Kidney tubule cell (primary cell): ENCODE measurements around the gene FRY.

ENCODE experiments used
- DNase-seq: peaks from one replicate; pipeline ENCODE4 v3.0.0-alpha.2; 2018; ENCODE audit warnings: low spot score

The FRY gene

DNA sequence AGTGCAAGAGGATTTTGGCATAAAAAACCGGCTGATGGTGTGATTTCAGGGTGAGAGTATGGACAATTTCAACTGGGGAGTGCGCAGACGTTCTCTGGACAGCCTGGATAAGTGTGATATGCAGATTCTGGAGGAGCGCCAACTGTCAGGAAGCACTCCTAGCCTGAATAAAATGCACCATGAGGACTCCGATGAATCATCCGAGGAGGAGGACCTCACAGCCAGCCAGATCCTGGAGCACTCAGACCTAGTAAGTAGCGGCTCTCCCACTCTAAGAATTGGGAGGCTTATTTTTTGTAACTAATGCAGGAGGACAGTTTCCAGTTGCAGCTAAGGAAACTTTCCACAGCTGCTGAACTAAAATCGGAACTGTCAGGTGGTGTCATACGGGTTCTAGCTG is 230.0 kb downstream of the FRY start:
- DNase-seq, result peak; percentile 49

DNA sequence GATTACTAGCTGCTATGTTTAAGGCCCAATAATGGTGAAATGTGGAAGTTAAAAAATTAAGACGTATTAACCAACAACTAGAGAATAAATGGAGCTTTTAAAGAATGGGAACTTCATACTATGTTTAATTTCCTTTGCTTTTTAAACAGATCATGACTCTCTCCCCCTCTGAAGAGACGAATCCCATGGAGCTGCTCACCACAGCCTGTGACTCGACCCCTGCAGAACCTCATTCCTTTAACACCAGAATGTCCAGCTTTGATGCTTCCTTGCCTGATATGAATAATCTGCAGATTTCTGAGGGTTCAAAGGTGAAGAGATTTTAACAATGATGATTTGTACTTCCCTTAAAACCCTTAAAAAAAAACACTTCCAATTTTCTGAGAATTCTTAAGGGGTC is 230.6 kb downstream of the FRY start:
- peak; percentile 44 for DNase-seq

DNA sequence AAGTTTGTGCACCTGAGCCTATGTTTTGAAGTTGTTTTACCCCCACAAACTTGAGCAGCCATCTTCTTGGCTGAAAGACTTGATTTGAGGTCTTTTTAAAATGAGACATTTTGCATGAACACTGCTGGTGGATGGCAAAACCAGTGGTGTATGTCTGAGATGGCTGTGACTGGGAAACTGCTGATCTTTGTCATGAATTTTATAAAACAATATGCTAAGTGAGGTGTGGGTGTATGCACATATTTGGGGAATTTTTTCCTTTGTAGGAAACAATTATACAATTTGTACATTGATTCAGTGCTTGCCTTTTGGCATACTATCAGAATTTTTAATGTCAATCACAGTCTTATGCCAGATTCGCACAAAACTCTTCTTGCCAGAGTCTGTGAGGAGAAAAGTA is 231.0 kb downstream of the FRY start:
- no peak for DNase-seq

DNA sequence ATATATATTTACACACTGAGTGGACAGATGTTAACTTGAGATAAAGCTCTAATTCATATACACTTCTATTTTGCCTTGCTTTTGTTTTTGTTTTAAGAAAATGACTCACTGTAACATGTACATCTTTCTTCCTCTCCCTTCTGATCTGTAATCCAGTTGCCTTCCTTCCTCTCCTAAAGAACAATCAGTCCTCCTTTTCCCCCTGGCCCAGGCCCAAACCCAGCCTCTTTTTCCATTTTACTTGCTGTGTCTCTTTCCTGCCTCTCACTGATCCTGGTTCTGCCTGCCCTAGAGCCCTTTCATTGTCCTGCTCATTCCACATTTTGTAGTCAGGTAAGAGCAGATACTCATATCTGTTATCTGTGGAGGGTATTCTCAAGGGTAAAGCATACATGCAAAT is 232.8 kb downstream of the FRY start:
- no peak for DNase-seq

DNA sequence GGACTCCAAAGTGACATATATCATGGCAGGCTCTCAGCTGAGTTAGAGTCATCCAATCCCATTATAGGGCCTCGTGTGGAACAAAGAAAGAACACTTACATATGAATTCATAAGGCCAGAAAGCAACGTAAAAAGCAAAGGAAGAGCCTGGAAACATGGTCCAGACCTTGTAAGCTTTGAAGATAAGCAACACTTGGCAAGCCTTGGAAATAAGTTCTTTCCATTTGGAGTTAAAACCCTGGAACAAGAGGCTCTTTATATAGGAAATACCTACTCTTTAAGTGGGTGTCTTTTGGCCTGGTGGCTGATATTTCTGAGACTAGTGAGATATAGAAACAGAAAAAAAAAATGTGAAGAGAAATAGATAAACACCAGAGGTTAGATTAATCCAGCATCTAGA is 234.2 kb downstream of the FRY start:
- no peak for DNase-seq

DNA sequence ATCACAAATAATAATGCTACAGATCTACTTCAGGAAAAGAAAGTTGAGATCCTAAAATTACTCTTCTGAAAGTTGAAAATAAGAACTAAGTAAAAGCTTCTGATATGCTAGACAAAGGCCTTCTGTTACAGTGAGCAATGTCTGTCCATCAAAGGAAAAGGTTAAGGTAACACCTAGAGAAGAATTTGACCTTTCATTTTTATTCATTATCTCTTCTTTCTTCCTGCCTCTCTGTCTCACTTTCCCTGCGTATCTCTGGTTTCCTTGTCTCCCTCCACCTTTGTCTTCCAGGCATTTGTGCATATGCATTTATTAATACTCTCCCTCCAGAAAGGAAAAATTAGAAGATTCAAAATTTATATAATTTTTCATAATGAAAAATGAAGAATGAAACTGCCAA is 234.6 kb downstream of the FRY start:
- no peak for DNase-seq

DNA sequence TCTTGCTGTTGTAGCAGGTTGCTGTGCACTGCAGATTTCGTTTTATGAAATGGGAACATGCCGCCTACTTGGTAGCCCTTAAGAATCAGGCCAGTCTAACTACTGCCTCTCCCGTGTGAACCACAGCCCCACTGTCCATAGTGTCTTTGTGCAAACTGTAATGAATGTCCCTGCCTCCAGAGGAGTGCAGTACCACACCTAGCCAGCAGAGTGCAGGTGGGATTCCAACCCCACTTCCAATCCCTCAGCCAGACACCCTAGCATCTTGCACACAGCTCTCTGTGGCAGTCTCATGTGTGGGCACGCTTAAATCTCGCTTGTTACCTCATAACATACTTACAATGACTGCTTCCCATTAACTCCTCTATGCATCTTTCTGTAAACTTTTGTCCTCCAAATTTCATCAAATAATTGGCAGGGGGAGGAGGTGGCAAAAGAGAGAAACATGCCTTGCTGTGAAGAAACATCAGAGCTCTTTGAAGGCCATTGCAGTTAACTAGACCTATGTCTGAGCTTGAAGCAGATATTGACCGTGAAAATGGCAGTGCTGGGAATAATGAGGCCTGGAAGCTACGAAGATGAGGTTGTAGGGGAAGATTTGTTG is 236.4 kb downstream of the FRY start:
- peak; percentile 35 for DNase-seq

DNA sequence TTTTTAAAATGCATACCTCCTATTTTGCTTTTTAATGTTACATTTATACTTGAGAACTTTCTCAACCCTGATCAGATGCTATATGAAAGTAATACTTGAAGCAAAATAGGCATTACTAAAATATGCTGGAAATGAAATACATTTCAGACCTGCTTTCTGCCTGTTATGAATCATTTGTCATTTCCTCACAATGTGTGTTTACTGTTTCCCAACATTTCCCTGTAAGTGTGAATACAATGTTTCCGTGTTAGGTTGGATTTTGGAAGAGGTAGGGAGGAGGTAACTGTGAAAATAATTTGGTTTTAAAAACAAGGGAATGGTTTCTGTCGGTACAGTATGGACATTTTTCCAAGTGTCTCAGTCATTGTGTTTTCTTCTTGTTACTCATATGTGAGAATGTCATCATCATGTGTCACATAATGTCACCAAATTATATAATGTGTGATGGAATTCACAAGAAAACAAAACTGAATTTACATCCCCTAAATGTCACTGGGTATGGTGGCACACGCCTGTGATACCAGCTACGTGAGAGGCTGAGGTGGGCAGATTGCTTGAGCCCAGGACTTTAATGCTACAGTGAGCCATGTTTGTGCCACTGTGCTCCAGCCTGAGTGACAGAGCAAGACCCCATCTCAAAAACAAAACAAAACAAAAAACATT is 240.6 kb downstream of the FRY start:
- no peak for DNase-seq

DNA sequence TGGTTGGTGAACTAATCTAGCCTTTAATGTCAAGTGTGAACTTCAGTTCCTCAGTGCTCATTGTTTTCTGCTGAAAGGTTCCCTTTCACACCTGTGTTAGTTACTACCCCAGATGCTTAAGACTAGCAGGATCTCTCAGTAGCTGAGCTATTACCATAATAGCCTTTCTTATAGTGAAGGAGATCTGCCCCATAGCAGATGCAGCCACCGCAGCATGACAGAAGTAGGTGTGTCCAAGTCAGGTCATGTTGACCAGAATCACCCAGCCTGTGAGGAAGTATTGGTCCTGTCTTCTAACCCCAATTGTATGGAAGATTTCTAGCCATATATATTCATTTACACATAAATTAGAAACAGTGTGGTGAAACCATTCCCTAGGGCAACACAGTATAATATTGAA is 246.3 kb downstream of the FRY start:
- no peak for DNase-seq

DNA sequence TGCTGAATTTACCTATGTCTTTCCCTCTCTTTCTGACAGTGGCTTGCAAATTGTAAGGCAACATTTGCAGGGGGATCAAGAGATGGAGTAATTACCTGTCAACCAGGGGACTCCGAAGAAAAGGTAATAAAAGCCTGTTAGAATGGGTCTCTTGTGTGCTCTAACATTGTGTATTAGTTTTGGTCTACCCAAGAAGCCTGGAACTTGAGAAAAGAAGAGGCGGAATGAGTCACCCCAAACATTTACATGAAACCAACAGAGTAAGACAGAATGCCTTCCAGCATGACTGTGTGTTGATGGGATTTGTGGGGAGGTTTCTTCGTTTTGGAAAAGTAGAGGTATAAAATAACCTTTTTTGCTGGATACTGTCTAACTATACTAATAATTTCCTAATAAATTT is 246.9 kb downstream of the FRY start:
- DNase-seq, result peak; percentile 30

DNA sequence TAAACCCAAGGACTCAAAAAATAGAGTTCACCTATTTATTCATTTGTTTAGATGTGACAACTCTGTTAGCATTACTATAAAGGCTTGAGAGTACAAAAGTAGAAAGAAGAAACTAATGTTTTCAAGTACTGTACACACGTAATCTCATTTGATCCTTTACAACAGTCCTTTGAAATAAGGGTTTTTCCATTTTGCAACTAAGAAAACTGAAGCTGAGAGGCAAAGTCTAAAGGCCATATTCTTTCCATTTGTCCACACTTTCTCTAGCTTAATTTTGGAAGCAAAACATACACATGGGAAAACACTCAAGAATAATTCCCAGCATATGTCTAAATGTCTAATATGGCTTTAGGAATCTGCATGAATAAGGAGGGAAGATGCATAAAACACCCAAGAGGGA is 249.5 kb downstream of the FRY start:
- DNase-seq, result no peak

DNA sequence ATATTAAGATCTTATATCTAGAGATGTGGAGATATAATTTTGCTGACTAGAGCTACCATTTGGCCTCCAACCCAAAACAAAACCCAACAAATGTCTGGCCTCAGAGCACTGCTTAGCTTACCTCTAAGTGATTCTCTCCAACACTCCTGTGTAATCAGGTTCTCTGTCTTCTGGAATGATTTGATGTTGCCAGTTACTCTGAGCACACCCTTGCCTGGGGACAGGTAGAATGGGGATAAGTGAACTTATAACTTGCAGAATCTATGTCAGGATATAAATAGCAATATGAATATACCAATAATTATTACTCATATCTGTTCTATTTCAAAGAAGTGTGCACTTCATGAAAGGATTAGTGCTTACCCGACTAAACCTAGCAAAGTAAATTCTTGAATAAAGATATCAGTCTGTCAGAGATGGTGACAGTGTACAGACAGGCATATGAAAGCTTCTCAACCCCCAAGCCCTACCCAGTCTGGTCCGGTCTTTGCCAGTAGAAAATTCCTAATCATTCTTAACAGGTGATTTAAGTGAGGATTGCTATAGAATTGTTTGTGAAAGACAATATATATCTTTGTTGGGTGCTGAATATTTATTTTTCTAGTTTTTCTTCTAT is 250.6 kb downstream of the FRY start:
- DNase-seq, result no peak

DNA sequence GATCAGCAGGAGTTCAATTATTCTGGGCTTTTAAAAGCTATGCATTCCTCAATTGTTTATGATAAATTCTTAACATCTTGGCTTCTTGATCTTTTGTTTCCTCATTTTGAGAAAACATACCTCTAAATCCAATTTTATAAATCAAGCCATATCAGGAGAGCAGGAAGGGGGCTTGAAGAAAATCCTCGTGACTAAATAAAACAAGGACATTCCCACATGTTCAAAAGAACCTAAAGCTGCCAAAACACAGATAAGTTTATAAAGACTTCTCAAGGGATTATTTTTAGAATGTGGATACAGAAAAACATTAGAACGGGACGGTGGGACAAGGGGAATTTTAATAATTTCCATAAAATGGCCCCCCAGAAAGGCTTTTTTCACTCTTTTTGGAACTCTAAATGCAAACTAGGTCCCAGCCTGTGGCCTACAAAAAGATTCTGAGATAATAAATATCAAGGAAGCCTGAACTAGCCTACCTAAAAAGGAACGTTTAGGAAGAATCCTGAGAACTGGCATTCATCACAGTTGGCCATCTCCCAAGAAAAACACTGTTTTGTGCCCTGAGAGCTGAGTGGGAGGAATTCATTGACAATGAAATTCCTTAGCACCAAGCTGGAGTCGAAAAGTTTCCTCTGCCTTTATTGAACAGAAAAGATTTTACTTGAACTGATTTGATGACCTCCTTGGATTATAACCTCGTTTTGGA is 253.5 kb downstream of the FRY start:
- DNase-seq, result peak; percentile 64

DNA sequence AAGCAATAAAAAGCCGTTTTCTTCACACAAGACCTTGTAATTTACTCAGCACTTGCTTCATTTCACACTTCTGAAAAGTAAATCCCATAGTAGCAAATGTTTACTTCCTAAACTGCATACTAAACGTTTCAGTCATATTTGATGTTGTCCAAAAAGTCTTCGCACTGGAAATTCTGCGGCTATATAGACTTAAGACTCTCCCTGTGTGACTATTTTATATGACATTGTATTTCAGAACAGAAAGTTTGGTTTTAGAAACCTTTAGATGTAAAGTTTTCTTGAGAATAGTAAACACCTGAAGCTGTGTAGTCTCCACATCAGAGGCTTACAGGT is 254.0 kb downstream of the FRY start:
- no peak for DNase-seq

DNA sequence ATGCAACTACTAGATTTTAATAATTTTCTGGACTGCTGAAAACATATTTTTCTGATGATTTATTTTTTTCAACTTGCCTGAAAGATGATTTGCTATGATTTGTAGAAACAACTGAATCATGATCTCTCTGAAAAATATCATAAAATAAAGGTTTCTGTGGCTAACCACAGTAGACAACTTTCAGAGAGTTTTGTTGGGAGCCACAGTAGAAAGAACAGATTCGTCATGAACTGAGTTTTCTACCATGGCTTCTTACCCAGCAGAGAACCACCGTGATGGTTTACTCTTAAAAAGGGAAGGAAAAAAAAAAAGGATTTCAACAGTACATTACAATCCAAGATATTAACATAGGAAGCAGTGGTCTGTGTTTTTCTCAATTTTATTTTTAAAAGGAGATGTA is 265.6 kb downstream of the FRY start:
- no peak for DNase-seq

DNA sequence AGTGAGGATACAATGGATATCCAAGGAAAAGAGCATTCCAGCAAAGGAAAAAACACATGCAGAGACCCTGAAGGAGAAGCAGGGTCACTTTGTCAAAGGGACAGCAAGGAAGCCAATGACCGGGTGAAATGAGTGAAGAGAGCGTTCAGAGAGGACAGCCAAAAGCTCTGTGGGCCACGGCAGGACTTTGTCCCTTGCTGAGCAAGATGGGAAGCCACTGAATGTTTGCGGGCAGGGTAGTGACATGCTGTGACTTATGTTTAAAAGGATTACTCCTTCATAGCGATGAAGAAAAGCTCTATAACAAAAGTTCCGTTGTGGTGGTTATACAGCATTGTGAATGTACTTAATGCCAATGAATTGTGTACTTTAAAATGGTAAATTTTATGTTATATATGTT is 267.1 kb downstream of the FRY start:
- DNase-seq, result no peak

DNA sequence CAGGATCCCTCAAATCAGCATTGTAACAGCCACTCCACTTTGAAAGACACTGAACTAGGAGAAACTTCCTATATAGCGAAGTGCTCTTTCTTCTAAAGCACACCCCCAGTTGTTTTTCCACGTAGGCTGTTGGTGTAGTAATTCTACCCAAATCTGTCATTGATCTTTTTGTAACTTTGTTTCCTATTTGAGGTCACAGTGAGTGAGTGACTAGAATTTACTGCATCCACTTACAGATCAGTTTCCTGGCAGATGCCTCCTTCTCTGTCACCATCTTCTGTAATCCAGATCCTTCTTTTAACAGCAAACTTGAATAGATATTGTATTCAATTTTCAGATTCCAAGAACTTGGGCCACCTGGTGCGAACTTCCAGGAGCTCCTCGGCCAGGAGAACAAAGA is 268.3 kb downstream of the FRY start:
- DNase-seq, result no peak

DNA sequence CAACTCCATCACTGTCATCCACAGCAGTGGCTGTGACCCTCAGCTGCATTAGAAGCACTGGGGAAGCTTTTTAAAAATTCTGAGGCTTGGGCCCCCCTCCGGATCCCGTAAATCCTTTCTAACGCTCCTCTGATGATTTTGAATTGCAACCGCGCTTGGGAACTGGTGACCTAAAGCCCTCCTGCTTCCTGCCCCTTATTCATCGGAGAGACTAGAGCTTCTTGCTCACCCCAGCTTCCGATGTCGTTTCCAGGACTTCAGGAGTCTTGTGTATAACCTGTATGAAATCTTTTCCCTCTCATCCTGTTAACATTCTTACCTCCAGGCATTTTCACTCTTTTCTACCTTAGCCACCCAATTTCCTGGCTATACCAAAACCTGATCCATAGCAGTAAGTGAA is 268.8 kb downstream of the FRY start:
- DNase-seq, result no peak

DNA sequence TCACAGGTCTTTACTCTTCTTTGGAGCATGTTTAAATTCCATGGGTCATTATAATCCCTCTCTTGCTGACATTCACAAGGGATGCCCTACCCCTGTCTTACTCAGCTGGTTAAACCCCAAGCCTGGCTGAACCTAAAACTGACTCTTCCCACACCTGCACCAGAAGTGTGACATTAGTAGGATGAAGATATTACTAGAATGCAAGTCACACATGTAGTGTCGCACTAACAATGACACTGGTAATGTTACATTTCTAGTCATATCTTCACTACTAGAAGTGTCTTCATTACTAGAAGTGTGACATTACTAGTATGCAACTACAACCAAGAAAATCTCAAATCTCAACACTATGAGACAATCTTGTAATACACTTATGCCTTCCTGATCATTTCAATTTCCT is 269.3 kb downstream of the FRY start:
- DNase-seq, result no peak

DNA sequence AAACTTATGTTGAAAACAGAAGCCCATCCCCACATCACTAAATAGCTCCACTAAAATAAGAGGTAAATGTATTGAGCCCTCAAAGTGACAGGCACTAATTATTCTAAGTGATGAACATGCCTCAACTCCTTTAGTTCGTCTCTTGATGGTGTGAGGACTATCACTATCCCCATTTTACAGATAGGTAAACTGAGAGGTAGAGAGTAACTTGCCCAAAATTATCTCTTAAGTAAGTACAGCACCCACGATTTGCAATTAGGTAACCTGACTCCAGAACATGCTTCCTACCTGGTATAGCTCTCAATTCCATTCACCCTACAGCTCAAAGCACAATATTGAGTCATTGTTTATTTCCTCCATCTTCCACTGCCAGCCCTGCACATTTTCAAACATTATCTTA is 270.9 kb downstream of the FRY start:
- DNase-seq, result no peak

DNA sequence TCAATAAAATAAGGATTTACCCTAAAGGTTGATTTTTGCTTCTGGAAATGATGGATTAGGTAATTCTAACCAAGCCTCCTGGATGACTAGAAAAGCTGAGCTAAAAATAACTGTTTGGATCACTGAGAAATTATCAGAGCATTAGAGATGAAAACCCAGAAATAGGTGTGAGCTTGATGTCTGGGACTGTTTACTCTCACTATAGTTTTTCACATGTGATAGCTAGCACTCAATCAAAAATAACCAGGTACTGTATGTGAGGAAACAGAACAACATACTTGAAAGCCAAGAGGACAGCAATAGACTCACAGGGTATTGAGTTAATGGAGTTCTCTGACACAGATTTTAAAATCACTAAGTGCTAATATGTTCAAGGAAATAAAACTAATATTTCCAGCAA is 274.1 kb downstream of the FRY start:
- DNase-seq, result no peak

DNA sequence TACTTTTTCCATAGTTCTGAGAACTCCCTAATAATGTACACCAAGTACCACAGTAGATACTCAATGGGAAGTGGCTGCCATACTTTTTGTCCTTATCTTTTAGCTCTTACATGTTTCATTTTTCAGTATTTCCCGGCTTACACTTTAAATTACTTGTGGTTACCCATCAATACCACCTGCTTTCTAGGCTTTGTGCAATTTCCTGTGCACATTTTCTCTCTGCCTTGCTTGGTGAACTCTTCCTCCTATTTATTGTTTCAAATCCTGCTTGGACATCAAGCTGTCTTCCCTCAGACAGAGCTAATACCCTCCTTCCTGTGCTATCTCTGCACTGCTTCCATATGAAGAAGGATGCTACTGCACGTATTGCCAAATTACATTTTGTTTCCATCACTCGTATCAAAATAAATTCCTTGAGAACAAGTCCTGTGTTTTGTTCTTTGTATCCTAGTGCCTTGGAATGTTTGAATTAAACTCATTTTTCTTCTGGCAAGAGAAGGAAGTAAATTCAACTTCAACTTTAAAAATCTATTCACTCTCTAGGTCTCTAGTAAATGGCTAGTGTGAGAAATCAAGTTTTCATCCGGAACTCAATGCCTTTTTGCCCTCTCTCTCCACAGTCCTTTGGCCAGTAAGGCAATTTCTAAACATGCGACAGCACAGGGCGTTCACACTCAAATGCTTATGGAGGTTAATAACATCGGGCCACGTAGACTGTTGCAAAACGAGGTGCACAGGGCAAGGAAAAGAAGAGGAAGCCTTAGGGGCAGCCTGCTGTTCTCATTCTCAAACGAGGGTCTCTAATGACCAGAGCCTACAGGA is 277.9 kb downstream of the FRY start:
- DNase-seq, result peak; percentile 6
